Measurements from ENCODE around the gene C1QA. TPM values are rescaled to one million over a fixed set of nuclear protein-coding genes. Genes with fewer than 3 reads are reported as not detected.

The C1QA gene
- total and polyA plus RNA-seq, 2 of the 13 experiments (the other 11 are each of a cell fraction or from before 2014, with no cell fraction given): not detected

DNA sequence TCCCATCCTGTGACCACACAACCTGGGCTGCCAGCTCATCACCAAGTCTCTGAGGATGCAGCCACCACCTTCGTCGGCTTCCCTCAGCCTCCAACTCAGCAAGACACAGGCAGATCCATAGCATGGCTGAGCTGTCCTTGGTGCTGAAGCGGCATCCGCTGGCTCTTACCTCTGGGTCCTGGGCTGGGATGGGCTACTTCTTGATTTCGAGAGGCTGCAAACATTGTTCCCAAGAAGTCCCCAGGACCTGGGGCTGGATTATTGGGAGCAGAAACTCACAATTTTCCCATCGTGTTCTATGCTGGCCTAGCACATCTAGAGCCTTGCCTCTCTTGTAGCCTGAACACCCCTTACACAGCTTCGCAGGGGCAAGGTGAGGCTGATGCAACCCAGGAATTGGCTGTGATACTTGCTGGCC is 24.9 kb upstream of the C1QA start (continued):
- TF ChIP-seq, protein P1, sequence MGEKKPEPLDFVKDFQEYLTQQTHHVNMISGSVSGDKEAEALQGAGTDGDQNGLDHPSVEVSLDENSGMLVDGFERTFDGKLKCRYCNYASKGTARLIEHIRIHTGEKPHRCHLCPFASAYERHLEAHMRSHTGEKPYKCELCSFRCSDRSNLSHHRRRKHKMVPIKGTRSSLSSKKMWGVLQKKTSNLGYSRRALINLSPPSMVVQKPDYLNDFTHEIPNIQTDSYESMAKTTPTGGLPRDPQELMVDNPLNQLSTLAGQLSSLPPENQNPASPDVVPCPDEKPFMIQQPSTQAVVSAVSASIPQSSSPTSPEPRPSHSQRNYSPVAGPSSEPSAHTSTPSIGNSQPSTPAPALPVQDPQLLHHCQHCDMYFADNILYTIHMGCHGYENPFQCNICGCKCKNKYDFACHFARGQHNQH (CRISPR knock-in tag; IDR thresholded peaks at IDR 0.05): peak; percentile 46; the same call in 1 of the 2 replicates
- TF ChIP-seq TSC22D2 (CRISPR knock-in tag; IDR thresholded peaks at IDR 0.05; ENCODE audit: borderline replicate concordance): peak; percentile 97; the same call in 1 of the 2 replicates
- no peak for TF ChIP-seq ZNF570 (CRISPR knock-in tag; IDR thresholded peaks at IDR 0.05; ENCODE audit: borderline replicate concordance)
- peak; percentile 54; the same call in 1 of the 2 replicates for TF ChIP-seq ELF3 (CRISPR knock-in tag; IDR thresholded peaks at IDR 0.05)
- TF ChIP-seq STAT5B (CRISPR knock-in tag; IDR thresholded peaks at IDR 0.05): 0 out of 2 replicates have a peak, but pooled peaks have one; percentile 55
- TF ChIP-seq PRDM4 (CRISPR knock-in tag; IDR thresholded peaks at IDR 0.05; ENCODE audit: borderline replicate concordance): peak; percentile 54; the same call in 1 of the 2 replicates
- peak; percentile 48; the same call in 1 of the 2 replicates for TF ChIP-seq HES4 (CRISPR knock-in tag; IDR thresholded peaks at IDR 0.05; ENCODE audit: borderline replicate concordance)
- TF ChIP-seq PAX8 (CRISPR knock-in tag; IDR thresholded peaks at IDR 0.05; ENCODE audit: borderline replicate concordance): no peak
- no peak for TF ChIP-seq ZNF225 (CRISPR knock-in tag; IDR thresholded peaks at IDR 0.05)
- peak; percentile 84; the same call in 1 of the 2 replicates for TF ChIP-seq ATAD3A (CRISPR knock-in tag; IDR thresholded peaks at IDR 0.05)
- TF ChIP-seq, protein P2, sequence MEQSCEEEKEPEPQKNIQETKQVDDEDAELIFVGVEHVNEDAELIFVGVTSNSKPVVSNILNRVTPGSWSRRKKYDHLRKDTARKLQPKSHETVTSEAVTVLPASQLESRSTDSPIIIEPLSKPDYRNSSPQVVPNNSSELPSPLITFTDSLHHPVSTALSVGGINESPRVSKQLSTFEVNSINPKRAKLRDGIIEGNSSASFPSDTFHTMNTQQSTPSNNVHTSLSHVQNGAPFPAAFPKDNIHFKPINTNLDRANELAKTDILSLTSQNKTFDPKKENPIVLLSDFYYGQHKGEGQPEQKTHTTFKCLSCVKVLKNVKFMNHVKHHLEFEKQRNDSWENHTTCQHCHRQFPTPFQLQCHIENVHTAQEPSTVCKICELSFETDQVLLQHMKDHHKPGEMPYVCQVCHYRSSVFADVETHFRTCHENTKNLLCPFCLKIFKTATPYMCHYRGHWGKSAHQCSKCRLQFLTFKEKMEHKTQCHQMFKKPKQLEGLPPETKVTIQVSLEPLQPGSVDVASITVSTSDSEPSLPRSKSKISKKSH (CRISPR knock-in tag; IDR thresholded peaks at IDR 0.05; ENCODE audit: borderline replicate concordance): no peak
- TF ChIP-seq, protein P3, sequence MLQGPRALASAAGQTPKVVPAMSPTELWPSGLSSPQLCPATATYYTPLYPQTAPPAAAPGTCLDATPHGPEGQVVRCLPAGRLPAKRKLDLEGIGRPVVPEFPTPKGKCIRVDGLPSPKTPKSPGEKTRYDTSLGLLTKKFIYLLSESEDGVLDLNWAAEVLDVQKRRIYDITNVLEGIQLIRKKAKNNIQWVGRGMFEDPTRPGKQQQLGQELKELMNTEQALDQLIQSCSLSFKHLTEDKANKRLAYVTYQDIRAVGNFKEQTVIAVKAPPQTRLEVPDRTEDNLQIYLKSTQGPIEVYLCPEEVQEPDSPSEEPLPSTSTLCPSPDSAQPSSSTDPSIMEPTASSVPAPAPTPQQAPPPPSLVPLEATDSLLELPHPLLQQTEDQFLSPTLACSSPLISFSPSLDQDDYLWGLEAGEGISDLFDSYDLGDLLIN (CRISPR knock-in tag; IDR thresholded peaks at IDR 0.05; ENCODE audit: borderline replicate concordance): no peak; the same call in 1 of the 2 replicates
- 0 out of 4 replicates have a peak, but pooled peaks of 1 of the 2 experiments have one; percentile 63 for TF ChIP-seq KLF16 (CRISPR knock-in tag; IDR thresholded peaks at IDR 0.05)
- no peak for TF ChIP-seq SOX13 (IDR thresholded peaks at IDR 0.05)
- TF ChIP-seq SOX13 (CRISPR knock-in tag; conservative IDR thresholded peaks at IDR 0.05 in 1 of 2, IDR thresholded peaks at IDR 0.05 in 1 of 2): 0 out of 4 replicates have a peak, but pooled peaks of 1 of the 2 experiments have one; percentile 29
- TF ChIP-seq ZNF747 (CRISPR knock-in tag; IDR thresholded peaks at IDR 0.05; ENCODE audit: borderline replicate concordance): no peak
- TF ChIP-seq, protein P4, sequence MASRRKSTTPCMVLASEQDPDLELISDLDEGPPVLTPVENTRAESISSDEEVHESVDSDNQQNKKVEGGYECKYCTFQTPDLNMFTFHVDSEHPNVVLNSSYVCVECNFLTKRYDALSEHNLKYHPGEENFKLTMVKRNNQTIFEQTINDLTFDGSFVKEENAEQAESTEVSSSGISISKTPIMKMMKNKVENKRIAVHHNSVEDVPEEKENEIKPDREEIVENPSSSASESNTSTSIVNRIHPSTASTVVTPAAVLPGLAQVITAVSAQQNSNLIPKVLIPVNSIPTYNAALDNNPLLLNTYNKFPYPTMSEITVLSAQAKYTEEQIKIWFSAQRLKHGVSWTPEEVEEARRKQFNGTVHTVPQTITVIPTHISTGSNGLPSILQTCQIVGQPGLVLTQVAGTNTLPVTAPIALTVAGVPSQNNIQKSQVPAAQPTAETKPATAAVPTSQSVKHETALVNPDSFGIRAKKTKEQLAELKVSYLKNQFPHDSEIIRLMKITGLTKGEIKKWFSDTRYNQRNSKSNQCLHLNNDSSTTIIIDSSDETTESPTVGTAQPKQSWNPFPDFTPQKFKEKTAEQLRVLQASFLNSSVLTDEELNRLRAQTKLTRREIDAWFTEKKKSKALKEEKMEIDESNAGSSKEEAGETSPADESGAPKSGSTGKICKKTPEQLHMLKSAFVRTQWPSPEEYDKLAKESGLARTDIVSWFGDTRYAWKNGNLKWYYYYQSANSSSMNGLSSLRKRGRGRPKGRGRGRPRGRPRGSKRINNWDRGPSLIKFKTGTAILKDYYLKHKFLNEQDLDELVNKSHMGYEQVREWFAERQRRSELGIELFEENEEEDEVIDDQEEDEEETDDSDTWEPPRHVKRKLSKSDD (CRISPR knock-in tag; IDR thresholded peaks at IDR 0.05; ENCODE audit: low read depth): peak; percentile 38; the same call in 1 of the 2 replicates
- no peak for TF ChIP-seq GTF2F1 (IDR thresholded peaks at IDR 0.05; ENCODE audit: low read length)

All from HepG2 (cell line).